HTR-8/SVneo (cell line): ENCODE data around the gene BPIFB1.
A peak's percentile ranks its signal among the peaks of the same experiment; 100 is the strongest.

Experiments used
- DNase-seq: peaks from one replicate; pipeline ENCODE4 v3.0.0; 2011; ENCODE audit warnings: low spot score, mixed read lengths; ENCODE audit not compliant: insufficient read length
- FAIRE-seq: peaks from 2 replicates; lab custom pipeline; 2011; peaks lifted over from hg19 to GRCh38; lab: Jason Lieb, UNC

The BPIFB1 gene

GRCh38 chr20:33282991-33283555, at the start of gene BPIFB1:
BPIFB1 (plus strand) TSS chr20:33283214; CDS start chr20:33286074, 2,860 bp downstream.
- DNase-seq (no peak), FAIRE-seq (no peak)

- DNase-seq (no peak), FAIRE-seq (no peak)
These were observed 49.0 kb upstream of the BPIFB1 start for GRCh38 chr20:33234050-33234449.

- FAIRE-seq (no peak), DNase-seq (no peak)
These were observed 47.3 kb upstream of the BPIFB1 start, which contains the start of gene BPIFA1 for GRCh38 chr20:33235696-33236095. BPIFA1 (plus strand) TSS chr20:33235996; CDS start chr20:33237712, 1,716 bp downstream.

GRCh38 chr20:33236351-33236750, 46.7 kb upstream of the BPIFB1 start:
- DNase-seq (no peak), FAIRE-seq (no peak)

- no peak for FAIRE-seq
- DNase-seq = no peak
These were observed 45.0 kb upstream of the BPIFB1 start for GRCh38 chr20:33237989-33238388.

GRCh38 chr20:33239418-33239817, 43.6 kb upstream of the BPIFB1 start:
- DNase-seq (no peak), FAIRE-seq (peak; percentile 44)

- FAIRE-seq (no peak), DNase-seq (no peak)
These were observed 42.9 kb upstream of the BPIFB1 start for GRCh38 chr20:33239979-33240736.

- peak; percentile 4 for FAIRE-seq
- no peak for DNase-seq
These were observed 42.1 kb upstream of the BPIFB1 start for GRCh38 chr20:33240923-33241322.

- DNase-seq (no peak), FAIRE-seq (peak; percentile 67)
These were observed 40.5 kb upstream of the BPIFB1 start for GRCh38 chr20:33242319-33243100.

- FAIRE-seq = no peak
- DNase-seq = no peak
These were observed 36.9 kb upstream of the BPIFB1 start for GRCh38 chr20:33246077-33246476.

- no peak for DNase-seq
- no peak for FAIRE-seq
These were observed 33.6 kb upstream of the BPIFB1 start for GRCh38 chr20:33249456-33249855.

- DNase-seq = no peak
- FAIRE-seq = no peak
These were observed 32.3 kb upstream of the BPIFB1 start for GRCh38 chr20:33250666-33251065.

GRCh38 chr20:33251496-33251895, 31.5 kb upstream of the BPIFB1 start:
- DNase-seq (no peak), FAIRE-seq (no peak)

GRCh38 chr20:33252460-33252859, 30.6 kb upstream of the BPIFB1 start:
- DNase-seq = no peak
- FAIRE-seq = no peak

- DNase-seq (no peak), FAIRE-seq (no peak)
These were observed 28.0 kb upstream of the BPIFB1 start for GRCh38 chr20:33255005-33255404.

- DNase-seq (no peak), FAIRE-seq (no peak)
These were observed 25.8 kb upstream of the BPIFB1 start for GRCh38 chr20:33257237-33257636.

- DNase-seq (no peak), FAIRE-seq (no peak)
These were observed 23.6 kb upstream of the BPIFB1 start for GRCh38 chr20:33259371-33259770.

GRCh38 chr20:33261465-33261864, 21.5 kb upstream of the BPIFB1 start:
- no peak for DNase-seq
- FAIRE-seq = no peak

GRCh38 chr20:33262658-33263065, 20.4 kb upstream of the BPIFB1 start:
- DNase-seq (peak; percentile 50), FAIRE-seq (no peak)

- no peak for FAIRE-seq
These were observed 19.2 kb upstream of the BPIFB1 start for GRCh38 chr20:33263784-33264183.

GRCh38 chr20:33267701-33268100, 15.3 kb upstream of the BPIFB1 start:
- FAIRE-seq (no peak), DNase-seq (no peak)

More at GRCh38 chr20:33263784-33264183, 19.2 kb upstream of the BPIFB1 start:
- no peak for DNase-seq
